ENCODE data around the gene MME.

GRCh38 chr3:155173771-155174170, 93.7 kb downstream of the MME start:
- TF ChIP-seq POLR2AphosphoS5 (IDR thresholded peaks at IDR 0.05; ENCODE audit: low read depth, low read length), result no peak
- TF ChIP-seq, protein P1, sequence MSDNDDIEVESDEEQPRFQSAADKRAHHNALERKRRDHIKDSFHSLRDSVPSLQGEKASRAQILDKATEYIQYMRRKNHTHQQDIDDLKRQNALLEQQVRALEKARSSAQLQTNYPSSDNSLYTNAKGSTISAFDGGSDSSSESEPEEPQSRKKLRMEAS (IDR thresholded peaks at IDR 0.05), result no peak
- no peak for TF ChIP-seq CHD1 (IDR thresholded peaks at IDR 0.05; ENCODE audit: low read depth, low read length)

Data from H1 (cell line).